Parathyroid adenoma (tissue), 2 donors: ENCODE results near the gene OAS3.

Source experiments
- H2AFZ ChIP-seq: fragments of 300-600 bp; sonication (generic); one replicate; pipeline ENCODE4 v1.7.0; 2017; ENCODE audit warnings: antibody characterized with exemption, mild to moderate bottlenecking
- H3K27ac ChIP-seq: fragments of 300-600 bp; sonication (generic); one replicate; pipeline ENCODE4 v1.7.0; 2017
- H3K27me3 ChIP-seq: fragments of 300-600 bp; sonication (generic); one replicate; pipeline ENCODE4 v1.7.0; 2017; ENCODE audit warnings: low read length; ENCODE audit not compliant: control insufficient read depth, insufficient read depth
- H3K36me3 ChIP-seq: fragments of 300-600 bp; sonication (generic); one replicate; pipeline ENCODE4 v1.7.0; 2017; ENCODE audit warnings: low read length; ENCODE audit not compliant: control insufficient read depth, insufficient read depth
- H3K4me1 ChIP-seq: fragments of 300-600 bp; sonication (generic); one replicate; pipeline ENCODE4 v1.7.0; 2017; ENCODE audit warnings: control low read depth
- H3K4me2 ChIP-seq: fragments of 300-600 bp; sonication (generic); one replicate; pipeline ENCODE4 v1.7.0; 2017; ENCODE audit warnings: low read length
- H3K4me3 ChIP-seq: fragments of 300-600 bp; sonication (generic); one replicate; pipeline ENCODE4 v1.7.0; 2017; ENCODE audit warnings: low read depth, low read length
- H3K79me2 ChIP-seq: fragments of 300-600 bp; sonication (generic); one replicate; pipeline ENCODE4 v1.7.0; 2017; ENCODE audit warnings: control low read depth
- H3K9ac ChIP-seq: fragments of 300-600 bp; sonication (generic); one replicate; pipeline ENCODE4 v1.7.0; 2017; ENCODE audit warnings: mild to moderate bottlenecking
- H3K9me3 ChIP-seq: fragments of 300-600 bp; sonication (generic); one replicate; pipeline ENCODE4 v1.7.0; 2017; ENCODE audit warnings: low read length; ENCODE audit not compliant: control insufficient read depth
- CTCF ChIP-seq: fragments of 300-600 bp; sonication (generic); IDR thresholded peaks from one replicate; pipeline ENCODE4 v1.7.0; 2017; ENCODE audit warnings: antibody characterized with exemption, mild to moderate bottlenecking
- donor health status: primary hyperparathyroidism.

Gene OAS3

GRCh38 chr12:112905451-112906089, 32.7 kb upstream of the OAS3 start:
- H3K27me3 ChIP-seq = no peaks in the 10 kb centered on the region

GRCh38 chr12:112906712-112907414, 31.4 kb upstream of the OAS3 start, which contains the start of gene OAS1:
Gene OAS1, plus strand, starts transcription at chr12:112906962. Its CDS starts 78 bp downstream, at chr12:112907040.
- H3K9ac ChIP-seq = no peak within 1 kb of the TSS
- H3K4me1 ChIP-seq = peaks cover 25% of the 10 kb centered on the region
- H3K36me3 ChIP-seq = no peaks in the 10 kb centered on the region
- H3K4me3 ChIP-seq = peak within 1 kb of the TSS; percentile 54
- no peaks in the 10 kb centered on the region for H3K27me3 ChIP-seq
- H3K4me2 ChIP-seq = peak within 1 kb of the TSS; percentile 56
- no peaks in the 10 kb centered on the region for H3K9me3 ChIP-seq
- no peak for TF ChIP-seq CTCF
- H2AFZ ChIP-seq = peak within 1 kb of the TSS; percentile 91
- no peaks in the 10 kb centered on the region for H3K79me2 ChIP-seq
- peak within 1 kb of the TSS; percentile 77 for H3K27ac ChIP-seq

More at GRCh38 chr12:112905451-112906089, 32.7 kb upstream of the OAS3 start:
- Histone ChIP-seq H3K79me2 (no peaks in the 10 kb centered on the region), H3K4me2 (no peak overlapping the region), H3K27ac (no peak overlapping the region), H3K4me3 (no peak overlapping the region), H3K36me3 (no peaks in the 10 kb centered on the region), H3K9me3 (no peaks in the 10 kb centered on the region), H3K9ac (no peak overlapping the region), H2AFZ (peak overlapping the region; percentile 91), H3K4me1 (peaks cover 27% of the 10 kb centered on the region)
- TF ChIP-seq CTCF = no peak

- H3K79me2 ChIP-seq = no peaks in the 10 kb centered on the region
- no peaks in the 10 kb centered on the region for H3K27me3 ChIP-seq
- no peaks in the 10 kb centered on the region for H3K9me3 ChIP-seq
- H2AFZ ChIP-seq = peak overlapping the region; percentile 91
- H3K36me3 ChIP-seq = no peaks in the 10 kb centered on the region
- peaks cover 25% of the 10 kb centered on the region for H3K4me1 ChIP-seq
- H3K9ac ChIP-seq = no peak overlapping the region
- H3K4me3 ChIP-seq = peak overlapping the region; percentile 54
- peak overlapping the region; percentile 56 for H3K4me2 ChIP-seq
- H3K27ac ChIP-seq = peak overlapping the region; percentile 77
- no peak for TF ChIP-seq CTCF
Measured at GRCh38 chr12:112907415-112908157, 30.7 kb upstream of the OAS3 start.

- no peaks in the 10 kb centered on the region for H3K36me3 ChIP-seq
Measured at GRCh38 chr12:112908548-112908947, 29.7 kb upstream of the OAS3 start.

More at GRCh38 chr12:112908548-112908947, 29.7 kb upstream of the OAS3 start:
- H3K27me3 ChIP-seq = no peaks in the 10 kb centered on the region
- H3K27ac ChIP-seq = no peak overlapping the region
- no peak for TF ChIP-seq CTCF
- peaks cover 19% of the 10 kb centered on the region for H3K4me1 ChIP-seq
- peak overlapping the region; percentile 39 for H2AFZ ChIP-seq
- no peaks in the 10 kb centered on the region for H3K79me2 ChIP-seq
- no peaks in the 10 kb centered on the region for H3K9me3 ChIP-seq
- no peak overlapping the region for H3K4me3 ChIP-seq
- no peak overlapping the region for H3K4me2 ChIP-seq
- no peak overlapping the region for H3K9ac ChIP-seq
